Osteocyte (in vitro differentiated cells): ENCODE results near the gene HTT-AS. TPM values are rescaled to one million over a fixed set of nuclear protein-coding genes. Genes with fewer than 3 reads are reported as not detected.

Experiments
- DNase-seq: peaks from one replicate; pipeline ENCODE4 v3.0.0; 2021; ENCODE audit warnings: mixed read lengths; ENCODE audit not compliant: unreplicated experiment; ENCODE audit errors: extremely low spot score
- H3K27ac Mint-ChIP-seq: one replicate; pipeline ENCODE4 v1.8.0; 2021; ENCODE audit warnings: mild to moderate bottlenecking, mixed read lengths; ENCODE audit not compliant: unreplicated experiment
- H3K27me3 Mint-ChIP-seq: one replicate; pipeline ENCODE4 v1.8.0; 2021; ENCODE audit warnings: mixed read lengths; ENCODE audit not compliant: unreplicated experiment
- H3K36me3 Mint-ChIP-seq: one replicate; pipeline ENCODE4 v1.8.0; 2021; ENCODE audit warnings: mixed read lengths; ENCODE audit not compliant: unreplicated experiment
- H3K4me1 Mint-ChIP-seq: one replicate; pipeline ENCODE4 v1.8.0; 2021; ENCODE audit warnings: mixed read lengths; ENCODE audit not compliant: unreplicated experiment
- H3K4me3 Mint-ChIP-seq: one replicate; pipeline ENCODE4 v1.8.0; 2021; ENCODE audit warnings: mild to moderate bottlenecking, moderate library complexity, mixed read lengths; ENCODE audit not compliant: unreplicated experiment
- H3K9me3 Mint-ChIP-seq: one replicate; pipeline ENCODE4 v1.8.0; 2021; ENCODE audit warnings: mixed read lengths; ENCODE audit not compliant: unreplicated experiment
- total RNA-seq: library from RNA; stranded (reverse); gene quantifications from 2 replicates; pipeline ENCODE4 v1.2.1, GENCODE V29; 2021
- TF ChIP-seq, protein P1 (sequence below): fragments of 200-600 bp; sonication (generic); IDR thresholded peaks from 2 replicates; pipeline ENCODE4 v1.5.0; 2021; ENCODE audit warnings: antibody characterized with exemption, mild to moderate bottlenecking, moderate library complexity

HTT-AS gene
- total RNA-seq, 1 donor from 2014 or later, result not detected

- DNase-seq, result no peak
- TF ChIP-seq, protein P1, sequence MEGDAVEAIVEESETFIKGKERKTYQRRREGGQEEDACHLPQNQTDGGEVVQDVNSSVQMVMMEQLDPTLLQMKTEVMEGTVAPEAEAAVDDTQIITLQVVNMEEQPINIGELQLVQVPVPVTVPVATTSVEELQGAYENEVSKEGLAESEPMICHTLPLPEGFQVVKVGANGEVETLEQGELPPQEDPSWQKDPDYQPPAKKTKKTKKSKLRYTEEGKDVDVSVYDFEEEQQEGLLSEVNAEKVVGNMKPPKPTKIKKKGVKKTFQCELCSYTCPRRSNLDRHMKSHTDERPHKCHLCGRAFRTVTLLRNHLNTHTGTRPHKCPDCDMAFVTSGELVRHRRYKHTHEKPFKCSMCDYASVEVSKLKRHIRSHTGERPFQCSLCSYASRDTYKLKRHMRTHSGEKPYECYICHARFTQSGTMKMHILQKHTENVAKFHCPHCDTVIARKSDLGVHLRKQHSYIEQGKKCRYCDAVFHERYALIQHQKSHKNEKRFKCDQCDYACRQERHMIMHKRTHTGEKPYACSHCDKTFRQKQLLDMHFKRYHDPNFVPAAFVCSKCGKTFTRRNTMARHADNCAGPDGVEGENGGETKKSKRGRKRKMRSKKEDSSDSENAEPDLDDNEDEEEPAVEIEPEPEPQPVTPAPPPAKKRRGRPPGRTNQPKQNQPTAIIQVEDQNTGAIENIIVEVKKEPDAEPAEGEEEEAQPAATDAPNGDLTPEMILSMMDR, result no peak
- Mint-ChIP-seq H3K27ac (no peak overlapping the region), H3K27me3 (peaks cover 7% of the 10 kb centered on the region), H3K36me3 (no peaks in the 10 kb centered on the region), H3K4me3 (no peak overlapping the region), H3K9me3 (peaks cover 8% of the 10 kb centered on the region), H3K4me1 (no peaks in the 10 kb centered on the region)
These were observed 52.2 kb downstream of the HTT-AS start for GRCh38 chr4:3022112-3022511.

GRCh38 chr4:3021627-3022026 lies 52.7 kb downstream of the HTT-AS start:
- Mint-ChIP-seq H3K27ac (no peak overlapping the region), H3K36me3 (no peaks in the 10 kb centered on the region), H3K27me3 (peaks cover 7% of the 10 kb centered on the region), H3K9me3 (peaks cover 8% of the 10 kb centered on the region), H3K4me3 (no peak overlapping the region), H3K4me1 (no peaks in the 10 kb centered on the region)
- DNase-seq, result no peak
- TF ChIP-seq, protein P1, result no peak

GRCh38 chr4:3021127-3021526 lies 53.2 kb downstream of the HTT-AS start:
- Mint-ChIP-seq H3K4me1 (no peaks in the 10 kb centered on the region), H3K36me3 (no peaks in the 10 kb centered on the region), H3K4me3 (no peak overlapping the region), H3K27me3 (peaks cover 7% of the 10 kb centered on the region), H3K27ac (no peak overlapping the region), H3K9me3 (peaks cover 8% of the 10 kb centered on the region)
- TF ChIP-seq, protein P1, result no peak
- no peak for DNase-seq

- Mint-ChIP-seq H3K36me3 (no peaks in the 10 kb centered on the region), H3K27me3 (peaks cover 7% of the 10 kb centered on the region), H3K4me1 (no peaks in the 10 kb centered on the region), H3K27ac (no peak overlapping the region), H3K9me3 (peaks cover 8% of the 10 kb centered on the region), H3K4me3 (no peak overlapping the region)
- DNase-seq, result no peak
- TF ChIP-seq, protein P1, result no peak
These were observed 55.0 kb downstream of the HTT-AS start for GRCh38 chr4:3019145-3019846.

DNA sequence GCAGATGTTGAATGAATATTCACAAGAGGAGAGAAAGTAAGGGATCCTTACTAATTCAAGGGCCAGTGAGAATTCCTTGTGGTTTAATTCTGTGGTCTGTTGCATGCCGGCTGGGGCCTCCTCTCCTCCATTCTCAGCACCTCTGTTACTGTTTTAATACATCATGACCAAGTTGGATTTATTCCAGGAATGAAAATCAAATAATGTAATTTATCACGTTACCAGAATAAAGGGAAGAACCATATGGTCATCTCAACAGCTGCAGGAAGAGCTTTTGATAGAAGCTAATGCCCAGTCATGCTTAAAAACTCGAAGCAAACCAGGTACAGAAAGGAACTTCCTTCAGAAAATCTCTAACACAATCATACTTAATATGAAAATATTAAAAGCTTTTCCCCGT lies 56.8 kb downstream of the HTT-AS start:
- Mint-ChIP-seq H3K4me3 (no peak overlapping the region), H3K36me3 (no peaks in the 10 kb centered on the region), H3K9me3 (no peaks in the 10 kb centered on the region), H3K27ac (no peak overlapping the region), H3K4me1 (no peaks in the 10 kb centered on the region), H3K27me3 (peaks cover 3% of the 10 kb centered on the region)
- TF ChIP-seq, protein P1, result no peak
- DNase-seq, result no peak
